A549 (cell line): Measurements from ENCODE around the gene PGAP3. TPM values are rescaled to one million over a fixed set of nuclear protein-coding genes. Genes with fewer than 3 reads are reported as not detected.

Experiments
- ATAC-seq, 2 experiments: fragments of 200-7000 bp in 1 of 2; fragments of >200 bp in 1 of 2; cut with Nextera tagmentation in 1 of 2; cut with Tn5 transposase in 1 of 2; 3 replicates each; pipeline versions ENCODE4 v1.8.0 to v1.9.1; 2018 to 2020; ENCODE audit warnings: mild to moderate bottlenecking in 1 of 2, moderate library complexity in 1 of 2
- CTCF ChIA-PET: fragments of 300-600 bp; sonication (Branson Sonifier 250); formaldehyde crosslinking; extraction: SDS; loops from one replicate; lab custom pipeline; 2021; ENCODE audit warnings: antibody characterized with exemption, inconsistent platforms; lab: Yijun Ruan, JAX
- POLR2A ChIA-PET: fragments of 350-600 bp; formaldehyde crosslinking; extraction: SDS; loops from one replicate; lab custom pipeline; 2021; ENCODE audit warnings: antibody characterized with exemption, inconsistent platforms; lab: Yijun Ruan, JAX
- DNase-seq, 2 experiments: peaks; one replicate each; pipeline versions ENCODE4 v3.0.0 to v3.0.0-alpha.2; 2011 to 2016; ENCODE audit warnings: low read depth in 1 of 2, low spot score in 1 of 2
- FAIRE-seq: peaks from 2 replicates; lab custom pipeline; 2011; peaks lifted over from hg19 to GRCh38; lab: Jason Lieb, UNC
- H3K27ac ChIP-seq, 2 experiments: fragments of >200 bp; sonication (Bioruptor Twin); formaldehyde crosslinking; 3 replicates each; pipeline ENCODE4 v1.5.1; 2016 to 2017
- H3K4me1 ChIP-seq: fragments of >200 bp; sonication (Bioruptor Twin); formaldehyde crosslinking; 3 replicates; pipeline ENCODE4 v1.6.1; 2016
- H3K4me2 ChIP-seq: fragments of >200 bp; sonication (Bioruptor Twin); formaldehyde crosslinking; 3 replicates; pipeline ENCODE4 v1.6.1; 2016
- H3K4me3 ChIP-seq: fragments of >200 bp; sonication (Bioruptor Twin); formaldehyde crosslinking; 3 replicates; pipeline ENCODE4 v1.5.1; 2016
- H3K9me3 ChIP-seq: fragments of >200 bp; sonication (Bioruptor Twin); formaldehyde crosslinking; 3 replicates; pipeline ENCODE4 v1.6.1; 2016
- BCL3 ChIP-seq: fragments of >200 bp; sonication (Bioruptor Twin); formaldehyde crosslinking; IDR thresholded peaks from 3 replicates; pipeline ENCODE4 v1.6.1; 2016
- CHD4 ChIP-seq: fragments of 200-600 bp; sonication (generic); IDR thresholded peaks from 2 replicates; pipeline ENCODE4 v1.6.1; 2016; ENCODE audit warnings: antibody characterized with exemption, mild to moderate bottlenecking, borderline replicate concordance
- CTCF ChIP-seq: fragments of >200 bp; sonication (Bioruptor Twin); formaldehyde crosslinking; IDR thresholded peaks from 3 replicates; pipeline ENCODE4 v1.5.1; 2016
- E2F6 ChIP-seq: IDR thresholded peaks from 2 replicates; pipeline ENCODE4 v1.6.1; 2012; ENCODE audit warnings: low read depth, borderline replicate concordance
- EP300 ChIP-seq, 2 experiments: fragments of >200 bp; sonication (Bioruptor Twin); formaldehyde crosslinking; IDR thresholded peaks; 2 replicates in 1 of 2; 3 replicates in 1 of 2; pipeline ENCODE4 v1.6.1; 2016 to 2017
- FOSB ChIP-seq: fragments of 250-450 bp; sonication (Bioruptor Pico); IDR thresholded peaks from 2 replicates; pipeline ENCODE4 v1.5.0; 2020; ENCODE audit warnings: mild to moderate bottlenecking, moderate library complexity
- FOXS1 ChIP-seq: fragments of 250-450 bp; sonication (Bioruptor Pico); IDR thresholded peaks from 2 replicates; pipeline ENCODE4 v1.5.0; 2020; ENCODE audit warnings: mild to moderate bottlenecking, moderate library complexity
- GATA3 ChIP-seq: IDR thresholded peaks from 2 replicates; pipeline ENCODE4 v1.6.1; 2012; ENCODE audit warnings: borderline replicate concordance
- HES2 ChIP-seq: fragments of >200 bp; sonication (Bioruptor Twin); formaldehyde crosslinking; IDR thresholded peaks from 2 replicates; pipeline ENCODE4 v1.6.1; 2016
- HOXB5 ChIP-seq: fragments of 250-450 bp; sonication (Bioruptor Pico); IDR thresholded peaks from 2 replicates; pipeline ENCODE4 v1.5.0; 2020; ENCODE audit warnings: mild to moderate bottlenecking, moderate library complexity
- KDM5A ChIP-seq: fragments of 200-600 bp; sonication (generic); IDR thresholded peaks from 2 replicates; pipeline ENCODE4 v1.6.1; 2016; ENCODE audit warnings: antibody characterized with exemption, mild to moderate bottlenecking
- MAFK ChIP-seq: fragments of 450-650 bp; IDR thresholded peaks from 2 replicates; pipeline ENCODE4 v1.6.1; 2014; ENCODE audit not compliant: partially characterized antibody
- MYC ChIP-seq: IDR thresholded peaks from 2 replicates; pipeline ENCODE4 v1.6.1; 2012; ENCODE audit warnings: mild to moderate bottlenecking, inconsistent platforms, low read length, improper control_type of control experiment, borderline replicate concordance
- NR3C1 ChIP-seq: fragments of >200 bp; sonication (Bioruptor Twin); formaldehyde crosslinking; IDR thresholded peaks from 3 replicates; pipeline ENCODE4 v1.6.1; 2017
- PHF8 ChIP-seq: fragments of 200-600 bp; sonication (generic); IDR thresholded peaks from 2 replicates; pipeline ENCODE4 v1.6.1; 2016; ENCODE audit warnings: low read depth, mild to moderate bottlenecking, antibody characterized with exemption, moderate library complexity, borderline replicate concordance
- RAD21 ChIP-seq, 2 experiments: fragments of >200 bp in 1 of 2; sonication (Bioruptor Twin) in 1 of 2; formaldehyde crosslinking in 1 of 2; IDR thresholded peaks in 1 of 2; conservative IDR thresholded peaks in 1 of 2; 2 replicates in 1 of 2; 3 replicates in 1 of 2; pipeline ENCODE4 v1.6.1; 2012 to 2018; ENCODE audit warnings: inconsistent platforms in 1 of 2
- RARB ChIP-seq: fragments of 250-450 bp; sonication (Bioruptor Pico); IDR thresholded peaks from 2 replicates; pipeline ENCODE4 v1.8.0; 2021; ENCODE audit warnings: mild to moderate bottlenecking, moderate library complexity
- RCOR1 ChIP-seq: fragments of 150-350 bp; IDR thresholded peaks from 2 replicates; pipeline ENCODE4 v1.6.1; 2014; ENCODE audit warnings: antibody characterized with exemption, low read length, low read depth
- RNF2 ChIP-seq: fragments of 200-600 bp; sonication (generic); IDR thresholded peaks from 2 replicates; pipeline ENCODE4 v1.6.1; 2016; ENCODE audit warnings: low read depth, mild to moderate bottlenecking, antibody characterized with exemption, moderate library complexity, borderline replicate concordance
- SREBF2 ChIP-seq: fragments of 450-650 bp; IDR thresholded peaks from 2 replicates; pipeline ENCODE4 v1.6.1; 2014; ENCODE audit warnings: mild to moderate bottlenecking, moderate library complexity
- TFCP2L1 ChIP-seq: fragments of 250-450 bp; sonication (Bioruptor Pico); IDR thresholded peaks from 2 replicates; pipeline ENCODE4 v1.5.0; 2021; ENCODE audit warnings: mild to moderate bottlenecking
- USF2 ChIP-seq: fragments of 450-650 bp; IDR thresholded peaks from 2 replicates; pipeline ENCODE4 v1.6.1; 2014; ENCODE audit warnings: antibody characterized with exemption
- ZC3H11A ChIP-seq: fragments of 450-650 bp; IDR thresholded peaks from 2 replicates; pipeline ENCODE4 v1.6.1; 2014; ENCODE audit warnings: antibody characterized with exemption, mild to moderate bottlenecking
- WGBS: methylation state at CpG from one replicate; pipeline ENCODE4 v1.1.6; 2017; ENCODE audit errors: missing lambda C conversion rate; 5-methylcytosine and 5-hydroxymethylcytosine counted together
- polyA plus RNA-seq, 4 experiments: library from polyadenylated mRNA; depleted of rRNA in 3 of 4; stranded (reverse); fragments of >200 nt; fragmentation: RNase III in 1 of 4; extraction: RNeasy Plus Mini Kit Qiagen cat#74134 plus additional on column Dnase treatment in 1 of 4; gene quantifications; 2 replicates in 3 of 4; 3 replicates in 1 of 4; pipeline ENCODE4 v1.2.3, GENCODE V29; 2011 to 2017

PGAP3 gene
- polyA plus RNA-seq, 2 of the 4 experiments (the other 2 are of a cell fraction): 7.3 to 8.5 TPM

GRCh38 chr17:39629898-39630297, 58.0 kb downstream of the PGAP3 start:
- CTCF ChIA-PET: interaction anchor here (1.4 to 58.8 kb wide), 8 partner anchors 5 to 423 kb away, joined by 3 to 1581 read pairs (median 273); partner anchors contain the start of genes ERBB2, MIEN1, NEUROD2 and PGAP3
- TF ChIP-seq BCL3 (no peak), RCOR1 (no peak), RAD21 (conservative IDR thresholded peaks at IDR 0.05 in 1 of 2, IDR thresholded peaks at IDR 0.05 in 1 of 2) (no peak), TFCP2L1 (CRISPR knock-in tag) (no peak), GATA3 (no peak), MYC (no peak), PHF8 (no peak), RARB (no peak), CHD4 (no peak), ZC3H11A (no peak)
- no peak for ATAC-seq
- 62% methylated on average over 12 of the region's 12 CpGs for WGBS
- Histone ChIP-seq H3K9me3 (no peaks in the 10 kb centered on the region), H3K4me3 (no peak overlapping the region), H3K4me2 (no peak overlapping the region), H3K4me1 (peaks cover 7% of the 10 kb centered on the region; the same call in 2 of the 3 replicates), H3K27ac (no peak overlapping the region)
- DNase-seq: no peak
- POLR2A ChIA-PET: no interaction called here
- no peak for FAIRE-seq

GRCh38 chr17:39629494-39629880, 58.4 kb downstream of the PGAP3 start:
- DNase-seq (no peak), ATAC-seq (no peak), FAIRE-seq (no peak)
- ChIA-PET CTCF (interaction anchor here (0.7 to 58.8 kb wide), 8 partner anchors 5 to 130 kb away, joined by 3 to 1581 read pairs (median 375); partner anchors contain the start of genes ERBB2, NEUROD2, PGAP3 and PNMT), POLR2A (no interaction called here)
- Histone ChIP-seq H3K4me3 (no peak overlapping the region), H3K27ac (no peak overlapping the region), H3K4me2 (no peak overlapping the region), H3K9me3 (no peaks in the 10 kb centered on the region), H3K4me1 (peaks cover 7% of the 10 kb centered on the region; the same call in 2 of the 3 replicates)
- WGBS: 74% methylated on average over 3 of the region's 3 CpGs
- TF ChIP-seq RCOR1 (no peak), RNF2 (no peak), GATA3 (no peak), HES2 (no peak), FOXS1 (CRISPR knock-in tag) (no peak), EP300 (IDR thresholded peaks at IDR 0.05) (no peak), USF2 (no peak), SREBF2 (no peak), FOSB (CRISPR knock-in tag) (no peak), MYC (no peak), KDM5A (no peak), HOXB5 (CRISPR knock-in tag) (no peak), NR3C1 (no peak), CHD4 (no peak), MAFK (no peak), E2F6 (no peak), CTCF (no peak)
